H1 (cell line): ENCODE data around the gene SIPA1L3. TPM values are rescaled to one million over a fixed set of nuclear protein-coding genes. Genes with fewer than 3 reads are reported as not detected.

ENCODE experiments used
- CREB1 ChIP-seq: IDR thresholded peaks from 2 replicates; pipeline ENCODE4 v1.6.1; 2012; ENCODE audit warnings: inconsistent platforms
- JUND ChIP-seq: IDR thresholded peaks from 2 replicates; pipeline ENCODE4 v1.6.1; 2011; ENCODE audit warnings: mild to moderate bottlenecking, improper control_type of control experiment, low read length
- KDM5A ChIP-seq: fragments of 200-600 bp; IDR thresholded peaks from 2 replicates; pipeline ENCODE4 v1.7.1; 2012; ENCODE audit warnings: mild to moderate bottlenecking, low read length, inconsistent platforms, mixed read lengths
- POLR2A ChIP-seq, 2 experiments: IDR thresholded peaks; 1 replicate in 1 of 2; 2 replicates in 1 of 2; pipeline ENCODE4 v1.6.1; 2011; ENCODE audit warnings: low read depth in 2 of 2, low read length in 2 of 2, mild to moderate bottlenecking in 2 of 2; ENCODE audit errors: control extremely low read depth in 1 of 2
- RBBP5 ChIP-seq: IDR thresholded peaks from 2 replicates; pipeline ENCODE4 v1.7.1; 2012; ENCODE audit warnings: low read depth, mild to moderate bottlenecking, inconsistent platforms, low read length, moderate library complexity, borderline replicate concordance
- RXRA ChIP-seq: IDR thresholded peaks from 2 replicates; pipeline ENCODE4 v1.6.1; 2011; ENCODE audit warnings: low read depth, mild to moderate bottlenecking, low read length, moderate library complexity; ENCODE audit not compliant: insufficient read depth
- TEAD4 ChIP-seq: IDR thresholded peaks from 2 replicates; pipeline ENCODE4 v1.6.1; 2012; ENCODE audit warnings: low read depth, low read length, inconsistent platforms, mixed read lengths
- polyA plus RNA-seq, 7 experiments: library from polyadenylated mRNA; depleted of rRNA in 3 of 7; stranded (reverse) in 5 of 7; unstranded in 2 of 7; fragments of >200 nt in 5 of 7; fragments of 200-250 nt in 2 of 7; gene quantifications; 1 replicate in 5 of 7; 2 replicates in 1 of 7; 4 replicates in 1 of 7; pipeline versions ENCODE4 v1.2.1 to v1.2.3, GENCODE V29; 2011 to 2013; ENCODE audit warnings: missing spikeins in 2 of 7, mixed read lengths in 2 of 7
- total RNA-seq: library from RNA; stranded (reverse); fragmentation: NEBNext Ultra II Directional; extraction: Animal tissue kit (Norgen Biotek cat#: 25700); gene quantifications from 2 replicates; pipeline ENCODE4 v1.2.1, GENCODE V29; 2021
- TF ChIP-seq, protein P1 (sequence below): IDR thresholded peaks from 2 replicates; pipeline ENCODE4 v1.6.1; 2011; ENCODE audit warnings: low read depth, mild to moderate bottlenecking, low read length; ENCODE audit not compliant: insufficient read depth

The SIPA1L3 gene
- total and polyA plus RNA-seq, 2 of the 8 experiments (the other 6 are each of a cell fraction or from before 2014, with no cell fraction given), result 15.0 to 54.9 TPM

DNA sequence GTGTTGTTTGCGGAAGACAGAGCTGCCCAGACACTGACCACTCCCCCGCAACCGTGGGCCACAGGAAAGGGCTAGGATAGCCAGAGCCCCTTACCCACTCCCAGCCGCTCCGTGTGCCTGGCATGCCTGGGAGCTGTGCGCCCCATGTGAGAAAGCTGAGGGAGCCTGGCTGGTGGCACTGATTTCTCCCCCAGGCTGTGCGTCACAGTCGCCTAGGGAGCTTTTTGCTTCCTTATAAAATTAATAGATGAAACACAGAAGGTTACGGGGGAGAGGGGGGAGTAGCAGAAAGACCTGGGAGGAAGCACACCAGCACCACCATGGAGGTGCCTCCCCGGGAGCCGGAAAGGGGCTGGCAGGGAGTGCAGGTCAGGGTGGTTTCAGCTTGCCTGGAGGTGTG, 292.3 kb downstream of the SIPA1L3 start (continued):
- no peak for TF ChIP-seq KDM5A
- no peak for TF ChIP-seq RXRA
- TF ChIP-seq TEAD4, result no peak
- TF ChIP-seq, protein P1, sequence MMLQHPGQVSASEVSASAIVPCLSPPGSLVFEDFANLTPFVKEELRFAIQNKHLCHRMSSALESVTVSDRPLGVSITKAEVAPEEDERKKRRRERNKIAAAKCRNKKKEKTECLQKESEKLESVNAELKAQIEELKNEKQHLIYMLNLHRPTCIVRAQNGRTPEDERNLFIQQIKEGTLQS, result no peak
- no peak for TF ChIP-seq POLR2A (IDR thresholded peaks at IDR 0.05; ENCODE audit: control extremely low read depth in 1 of 2, low read depth in 2 of 2, low read length in 2 of 2)
- TF ChIP-seq JUND, result no peak
- no peak for TF ChIP-seq RBBP5
- TF ChIP-seq CREB1, result no peak
